H1 (cell line): ENCODE data around the gene KIF22. TPM values are rescaled to one million over a fixed set of nuclear protein-coding genes. Genes with fewer than 3 reads are reported as not detected.

ENCODE experiments used
- CTCF ChIA-PET: fragments of 300-600 bp; sonication (Branson Sonifier 250); formaldehyde crosslinking; loops from one replicate; lab custom pipeline; 2021; ENCODE audit not compliant: partially characterized antibody; lab: Charles Lee
- POLR2A ChIA-PET: fragments of 300-600 bp; sonication (Branson Sonifier 250); formaldehyde crosslinking; loops from one replicate; lab custom pipeline; 2021; ENCODE audit warnings: inconsistent platforms; ENCODE audit not compliant: partially characterized antibody; lab: Charles Lee
- DNase-seq, 2 experiments: peaks; one replicate each; pipeline versions ENCODE4 v3.0.0 to v3.0.0-alpha.2; 2010 to 2022; ENCODE audit warnings: low spot score in 2 of 2, low read depth in 1 of 2, mixed read lengths in 1 of 2
- FAIRE-seq: peaks from 2 replicates; lab custom pipeline; 2011; peaks lifted over from hg19 to GRCh38; lab: Jason Lieb, UNC
- H2AFZ ChIP-seq: 2 replicates; pipeline ENCODE4 v1.8.1; 2012; ENCODE audit warnings: low read length, inconsistent platforms
- H2AK5ac ChIP-seq: 2 replicates; pipeline ENCODE4 v1.6.1; 2013; ENCODE audit warnings: low read depth, low read length
- H2BK120ac ChIP-seq: replicated peaks from 2 replicates; pipeline ENCODE3; 2013; ENCODE audit warnings: low read depth, low read length, inconsistent platforms
- H2BK12ac ChIP-seq: 2 replicates; pipeline ENCODE4 v1.6.1; 2013; ENCODE audit warnings: low read depth, low read length
- H2BK15ac ChIP-seq: 2 replicates; pipeline ENCODE4 v1.6.1; 2013; ENCODE audit warnings: low read length
- H2BK20ac ChIP-seq: 2 replicates; pipeline ENCODE4 v1.6.1; 2013; ENCODE audit warnings: low read length
- H2BK5ac ChIP-seq: 2 replicates; pipeline ENCODE4 v1.6.1; 2013; ENCODE audit warnings: low read depth, low read length
- H3K14ac ChIP-seq: 2 replicates; pipeline ENCODE4 v1.6.1; 2013; ENCODE audit warnings: inconsistent platforms; ENCODE audit not compliant: insufficient read length
- H3K18ac ChIP-seq: 2 replicates; pipeline ENCODE4 v1.6.1; 2013; ENCODE audit warnings: low read length; ENCODE audit errors: extremely low read depth
- H3K23ac ChIP-seq: 2 replicates; pipeline ENCODE4 v1.6.1; 2013; ENCODE audit warnings: inconsistent platforms; ENCODE audit not compliant: insufficient read length
- H3K23me2 ChIP-seq: 2 replicates; pipeline ENCODE4 v1.6.1; 2013; ENCODE audit warnings: low read depth, low read length
- H3K27ac ChIP-seq: 2 replicates; pipeline ENCODE4 v1.6.1; 2011; ENCODE audit warnings: low read depth, low read length, inconsistent platforms
- H3K27me3 ChIP-seq, 4 experiments: replicated peaks in 1 of 4; 1 replicate in 1 of 4; 2 replicates in 3 of 4; pipeline versions ENCODE4 v1.6.1 to v1.8.1; 2011 to 2013; ENCODE audit warnings: low read length in 3 of 4, mild to moderate bottlenecking in 3 of 4, inconsistent platforms in 2 of 4, mixed read lengths in 2 of 4, moderate library complexity in 1 of 4; ENCODE audit not compliant: control insufficient read depth in 3 of 4, insufficient read depth in 3 of 4; ENCODE audit errors: extremely low read depth in 1 of 4
- H3K36me3 ChIP-seq, 4 experiments: 2 replicates each; pipeline versions ENCODE4 v1.6.1 to v1.8.1; 2011 to 2013; ENCODE audit warnings: mild to moderate bottlenecking in 4 of 4, low read length in 3 of 4, moderate library complexity in 2 of 4, control low read depth in 1 of 4, inconsistent platforms in 1 of 4; ENCODE audit not compliant: insufficient read depth in 4 of 4, control insufficient read depth in 2 of 4
- H3K4ac ChIP-seq: replicated peaks from 2 replicates; pipeline ENCODE3; 2013; ENCODE audit warnings: low read length, low read depth, mixed read lengths, inconsistent platforms; ENCODE audit not compliant: insufficient read length
- H3K4me1 ChIP-seq, 4 experiments: replicated peaks in 1 of 4; 1 replicate in 1 of 4; 2 replicates in 3 of 4; pipeline versions ENCODE4 v1.6.1 to v1.8.1; 2011 to 2013; ENCODE audit warnings: low read length in 3 of 4, inconsistent platforms in 2 of 4, mixed read lengths in 1 of 4; ENCODE audit not compliant: insufficient read depth in 4 of 4, control insufficient read depth in 3 of 4
- H3K4me2 ChIP-seq, 2 experiments: 2 replicates each; pipeline versions ENCODE4 v1.6.1 to v1.8.1; 2011 to 2013; ENCODE audit warnings: low read depth in 2 of 2, low read length in 2 of 2, control low read depth in 1 of 2, inconsistent platforms in 1 of 2, mild to moderate bottlenecking in 1 of 2; ENCODE audit not compliant: insufficient read depth in 1 of 2
- H3K4me3 ChIP-seq, 4 experiments: fragments of 200-600, 300-600 bp in 1 of 4; sonication (generic), shearing (Covaris generic), sonication (Bioruptor Twin) in 1 of 4; 2 replicates each; pipeline versions ENCODE4 v1.5.1 to v1.8.1; 2011 to 2016; ENCODE audit warnings: low read length in 4 of 4, low read depth in 3 of 4, control low read depth in 2 of 4, inconsistent platforms in 2 of 4, mild to moderate bottlenecking in 2 of 4, mixed read lengths in 1 of 4, moderate library complexity in 1 of 4; ENCODE audit not compliant: insufficient read depth in 2 of 4; ENCODE audit errors: extremely low read depth in 1 of 4
- H3K56ac ChIP-seq: replicated peaks from 2 replicates; pipeline ENCODE3; 2013; ENCODE audit warnings: low read depth, mild to moderate bottlenecking, mixed read lengths, low read length, inconsistent platforms; ENCODE audit not compliant: insufficient read length
- H3K79me1 ChIP-seq: 2 replicates; pipeline ENCODE4 v1.6.1; 2013; ENCODE audit warnings: low read depth, low read length, control low read depth
- H3K79me2 ChIP-seq, 2 experiments: 2 replicates each; pipeline versions ENCODE4 v1.6.1 to v1.8.1; 2012 to 2013; ENCODE audit warnings: low read length in 2 of 2, mild to moderate bottlenecking in 2 of 2, inconsistent platforms in 1 of 2; ENCODE audit not compliant: insufficient read depth in 2 of 2, control insufficient read depth in 1 of 2
- H3K9ac ChIP-seq, 4 experiments: replicated peaks in 1 of 4; 1 replicate in 1 of 4; 2 replicates in 3 of 4; pipeline versions ENCODE4 v1.6.1 to v1.8.1; 2011 to 2013; ENCODE audit warnings: low read depth in 3 of 4, low read length in 3 of 4, control low read depth in 2 of 4, mild to moderate bottlenecking in 2 of 4, moderate library complexity in 2 of 4, inconsistent platforms in 1 of 4; ENCODE audit errors: extremely low read depth in 1 of 4
- H3K9me3 ChIP-seq, 2 experiments: 2 replicates each; pipeline versions ENCODE4 v1.6.1 to v1.8.1; 2012 to 2013; ENCODE audit warnings: mild to moderate bottlenecking in 2 of 2, moderate library complexity in 2 of 2, control low read depth in 1 of 2, inconsistent platforms in 1 of 2, low read depth in 1 of 2, low read length in 1 of 2, mixed read lengths in 1 of 2; ENCODE audit not compliant: insufficient read depth in 2 of 2
- H4K20me1 ChIP-seq, 2 experiments: replicated peaks in 1 of 2; 2 replicates each; pipeline versions ENCODE3 to v1.8.1; 2011 to 2013; ENCODE audit warnings: inconsistent platforms in 2 of 2, low read length in 2 of 2, mild to moderate bottlenecking in 1 of 2; ENCODE audit not compliant: insufficient read depth in 2 of 2, control insufficient read depth in 1 of 2
- H4K5ac ChIP-seq: 2 replicates; pipeline ENCODE4 v1.6.1; 2013; ENCODE audit warnings: low read length, low read depth, mixed read lengths, inconsistent platforms; ENCODE audit not compliant: insufficient read length
- H4K8ac ChIP-seq: 2 replicates; pipeline ENCODE4 v1.8.0; 2013; ENCODE audit warnings: mild to moderate bottlenecking, moderate library complexity, low read length, inconsistent platforms; ENCODE audit not compliant: insufficient read depth; ENCODE audit errors: extremely low read depth
- H4K91ac ChIP-seq: replicated peaks from 2 replicates; pipeline ENCODE3; 2013; ENCODE audit warnings: low read length, mixed read lengths, inconsistent platforms; ENCODE audit not compliant: insufficient read length
- POLR2AphosphoS5 ChIP-seq: IDR thresholded peaks from 2 replicates; pipeline ENCODE4 v1.6.1; 2011; ENCODE audit warnings: low read depth, low read length
- SP4 ChIP-seq: IDR thresholded peaks from 2 replicates; pipeline ENCODE4 v1.6.1; 2012; ENCODE audit warnings: low read length, inconsistent platforms
- WGBS, 2 experiments: shearing (Covaris generic) in 1 of 2; methylation state at CpG; one replicate each; pipeline versions ENCODE4 v1.1.6 to v1.1.7; 2013 to 2015; ENCODE audit warnings: low lambda C conversion rate in 2 of 2, mixed read lengths in 2 of 2, inconsistent platforms in 1 of 2, low coverage in 1 of 2, missing lambda C conversion rate in 1 of 2; ENCODE audit not compliant: insufficient replicate concordance in 2 of 2, insufficient coverage in 1 of 2, insufficient read length in 1 of 2; ENCODE audit errors: extremely low coverage in 1 of 2, missing lambda C conversion rate in 1 of 2; 5-methylcytosine and 5-hydroxymethylcytosine counted together
- polyA plus RNA-seq, 7 experiments: library from polyadenylated mRNA; depleted of rRNA in 3 of 7; stranded (reverse) in 5 of 7; unstranded in 2 of 7; fragments of >200 nt in 5 of 7; fragments of 200-250 nt in 2 of 7; gene quantifications; 1 replicate in 5 of 7; 2 replicates in 1 of 7; 4 replicates in 1 of 7; pipeline versions ENCODE4 v1.2.1 to v1.2.3, GENCODE V29; 2011 to 2013; ENCODE audit warnings: missing spikeins in 2 of 7, mixed read lengths in 2 of 7
- total RNA-seq: library from RNA; stranded (reverse); fragmentation: NEBNext Ultra II Directional; extraction: Animal tissue kit (Norgen Biotek cat#: 25700); gene quantifications from 2 replicates; pipeline ENCODE4 v1.2.1, GENCODE V29; 2021

KIF22 gene
- total and polyA plus RNA-seq, 2 of the 8 experiments (the other 6 are each of a cell fraction or from before 2014, with no cell fraction given) = 139 to 142 TPM

DNA sequence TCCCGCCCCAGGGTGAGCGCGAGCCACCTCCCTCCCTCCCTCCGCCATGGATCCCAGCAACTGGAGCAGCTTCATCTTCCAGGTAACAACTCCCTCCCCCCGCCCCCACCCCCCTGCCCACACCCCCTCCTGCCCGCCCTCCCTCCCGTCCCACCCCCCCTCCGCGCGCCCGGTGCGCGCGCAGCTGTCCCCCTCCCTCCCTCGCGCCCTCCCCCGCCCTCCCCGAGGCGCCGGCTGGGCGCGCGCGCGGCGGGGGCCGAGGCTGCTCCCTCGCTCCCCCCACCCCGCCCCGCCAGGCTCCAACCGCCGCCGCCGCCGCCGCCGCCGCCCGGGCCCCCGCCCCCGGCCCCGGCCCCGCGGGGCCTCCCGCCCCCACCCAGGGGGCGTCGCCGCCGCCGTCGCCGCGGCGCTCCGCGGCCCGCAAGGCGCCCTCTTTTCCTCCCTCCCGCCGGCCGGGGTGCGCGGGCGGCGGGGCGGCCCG is 15.6 kb downstream of the KIF22 start, which contains the start of gene MAZ:
MAZ (plus strand) TSS at position 431 of the 481 bp plus-strand sequence. CDS start 173 bp downstream, outside the sequence.
- Histone ChIP-seq H2BK15ac (no peak within 1 kb of the TSS; the same call in 1 of the 2 replicates), H4K91ac (peak within 1 kb of the TSS; percentile 88), H4K5ac (peak within 1 kb of the TSS; percentile 65), H3K23ac (no peak within 1 kb of the TSS), H2BK12ac (0 out of 2 replicates have a peak within 1 kb of the TSS, but pooled peaks have one; percentile 12), H2AFZ (no peak within 1 kb of the TSS), H3K27ac (peak within 1 kb of the TSS; percentile 67; the same call in 1 of the 2 replicates), H3K79me2 (peaks cover 7 to 22% of the 10 kb centered on the region in 2 experiments), H3K36me3 (peaks cover 20 to 53% (median 27%) of the 10 kb centered on the region in 4 experiments), H2BK5ac (peak within 1 kb of the TSS; percentile 92), H3K56ac (peak within 1 kb of the TSS; percentile 48), H3K23me2 (peaks cover 13% of the 10 kb centered on the region; the same call in 1 of the 2 replicates), H3K4me1 (peaks cover 0 to 37% (median 27%) of the 10 kb centered on the region in 4 experiments; a peak in 6 of 7 replicates), H3K4ac (peak within 1 kb of the TSS; percentile 92), H2BK120ac (no peak within 1 kb of the TSS), H4K20me1 (peaks cover 15 to 26% of the 10 kb centered on the region in 2 experiments), H4K8ac (peak within 1 kb of the TSS; percentile 74), H3K79me1 (no peaks in the 10 kb centered on the region), H2AK5ac (no peak within 1 kb of the TSS), H3K9ac (peak within 1 kb of the TSS; percentile 24 to 82 (median 78)), H3K9me3 (no peaks in the 10 kb centered on the region), H3K18ac (peak within 1 kb of the TSS; percentile 86), H3K14ac (no peak within 1 kb of the TSS), H2BK20ac (no peak within 1 kb of the TSS), H3K27me3 (no peaks in the 10 kb centered on the region), H3K4me2 (peak within 1 kb of the TSS; percentile 91 to 95), H3K4me3 (peak within 1 kb of the TSS; percentile 54 to 85 (median 70))
- ChIA-PET POLR2A (interaction anchor here (0.5 to 3.9 kb wide), 13 partner anchors 8 to 685 kb away, joined by 3 to 41 read pairs (median 5); partner anchors contain the start of genes MVP and PAGR1), CTCF (interaction anchor here (1.4 to 4.4 kb wide), 3 partner anchors 12 to 35 kb away, joined by 3 to 30 read pairs (median 15); partner anchors contain the start of genes KIF22, MVP and PAGR1)
- TF ChIP-seq POLR2AphosphoS5 (peak; percentile 7; the same call in 1 of the 2 replicates), SP4 (no peak)
- DNase-seq (no peak), FAIRE-seq (no peak)
- WGBS, 2 experiments = no CpG with 5 or more reads among the region's 67 CpGs
